Measurements from ENCODE around the gene STX2. TPM values are rescaled to one million over a fixed set of nuclear protein-coding genes. Genes with fewer than 3 reads are reported as not detected.
"Not testable (repeated sequence)": the region's sequence is repeated elsewhere in the genome, so short reads cannot be mapped to it uniquely, and the experiment has no call there.

STX2 gene
- total RNA-seq, 3 donors from 2014 or later = 12.2 to 13.4 (median 12.7) TPM

GRCh38 chr12:130764073-130764472 is 75.0 kb downstream of the STX2 start:
- no peaks in the 10 kb centered on the region for H3K36me3 Mint-ChIP-seq (ENCODE audit: insufficient read depth)
- DNase-seq (no peak), ATAC-seq (no peak)
- H3K4me1 Mint-ChIP-seq (ENCODE audit: low read depth) = no peaks in the 10 kb centered on the region
- H3K4me3 Mint-ChIP-seq = no peak overlapping the region
- no peaks in the 10 kb centered on the region for H3K9me3 Mint-ChIP-seq
- peaks cover 20% of the 10 kb centered on the region for H3K27me3 Mint-ChIP-seq (ENCODE audit: low read depth)

- no peaks in the 10 kb centered on the region for H3K36me3 Mint-ChIP-seq (ENCODE audit: insufficient read depth)
- no peaks in the 10 kb centered on the region for H3K4me1 Mint-ChIP-seq (ENCODE audit: low read depth)
- H3K4me3 Mint-ChIP-seq = peak overlapping the region; percentile 60
- H3K9me3 Mint-ChIP-seq = no peaks in the 10 kb centered on the region
- DNase-seq = no peak
- ATAC-seq = no peak
- H3K27me3 Mint-ChIP-seq (ENCODE audit: low read depth) = peaks cover 11% of the 10 kb centered on the region
Observed at GRCh38 chr12:130762319-130762675, 76.8 kb downstream of the STX2 start.

- no peaks in the 10 kb centered on the region for H3K36me3 Mint-ChIP-seq (ENCODE audit: insufficient read depth)
- H3K9me3 Mint-ChIP-seq = no peaks in the 10 kb centered on the region
- DNase-seq (peak; percentile 51), ATAC-seq (peak; percentile 67 to 80)
- peaks cover 11% of the 10 kb centered on the region for H3K27me3 Mint-ChIP-seq (ENCODE audit: low read depth)
- H3K4me3 Mint-ChIP-seq = peak overlapping the region; percentile 60
- no peaks in the 10 kb centered on the region for H3K4me1 Mint-ChIP-seq (ENCODE audit: low read depth)
Observed at GRCh38 chr12:130761537-130762318, 77.3 kb downstream of the STX2 start.

- H3K36me3 Mint-ChIP-seq (ENCODE audit: insufficient read depth) = no peaks in the 10 kb centered on the region
- ATAC-seq = no peak
- peaks cover 8% of the 10 kb centered on the region for H3K9me3 Mint-ChIP-seq
- H3K4me1 Mint-ChIP-seq (ENCODE audit: low read depth) = peaks cover 6% of the 10 kb centered on the region
- no peak overlapping the region for H3K4me3 Mint-ChIP-seq
- H3K27me3 Mint-ChIP-seq (ENCODE audit: low read depth) = peaks cover 4% of the 10 kb centered on the region
- DNase-seq = no peak
Observed at GRCh38 chr12:130754234-130754901, 84.7 kb downstream of the STX2 start.

- H3K4me3 Mint-ChIP-seq = no peak overlapping the region
- H3K4me1 Mint-ChIP-seq (ENCODE audit: low read depth) = peaks cover 12% of the 10 kb centered on the region
- H3K9me3 Mint-ChIP-seq = peaks cover 8% of the 10 kb centered on the region
- H3K36me3 Mint-ChIP-seq (ENCODE audit: insufficient read depth) = no peaks in the 10 kb centered on the region
- no peak for DNase-seq
- no peak for ATAC-seq
- peaks cover 4% of the 10 kb centered on the region for H3K27me3 Mint-ChIP-seq (ENCODE audit: low read depth)
Observed at GRCh38 chr12:130752692-130753230, 86.3 kb downstream of the STX2 start.

- not testable (repeated sequence) for H3K36me3 Mint-ChIP-seq (ENCODE audit: insufficient read depth); H3K9me3 Mint-ChIP-seq; ATAC-seq; H3K27me3 Mint-ChIP-seq (ENCODE audit: low read depth); H3K4me3 Mint-ChIP-seq; DNase-seq
- peaks cover 13% of the 10 kb centered on the region for H3K4me1 Mint-ChIP-seq (ENCODE audit: low read depth)
Observed at GRCh38 chr12:130752037-130752436, 87.0 kb downstream of the STX2 start.

GRCh38 chr12:130748786-130749185 is 90.3 kb downstream of the STX2 start:
- DNase-seq = no peak
- ATAC-seq = no peak
- H3K36me3 Mint-ChIP-seq (ENCODE audit: insufficient read depth) = no peaks in the 10 kb centered on the region
- no peak overlapping the region for H3K4me3 Mint-ChIP-seq
- H3K4me1 Mint-ChIP-seq (ENCODE audit: low read depth) = peaks cover 7% of the 10 kb centered on the region
- peaks cover 8% of the 10 kb centered on the region for H3K27me3 Mint-ChIP-seq (ENCODE audit: low read depth)
- no peaks in the 10 kb centered on the region for H3K9me3 Mint-ChIP-seq

GRCh38 chr12:130747867-130748740 is 90.9 kb downstream of the STX2 start:
- Mint-ChIP-seq H3K27me3 (ENCODE audit: low read depth) (peaks cover 8% of the 10 kb centered on the region), H3K4me3 (no peak overlapping the region), H3K4me1 (ENCODE audit: low read depth) (peaks cover 7% of the 10 kb centered on the region), H3K36me3 (ENCODE audit: insufficient read depth) (no peaks in the 10 kb centered on the region), H3K9me3 (no peaks in the 10 kb centered on the region)
- peak; percentile 61 for DNase-seq
- peak; percentile 78 to 94 for ATAC-seq

GRCh38 chr12:130746546-130746945 is 92.5 kb downstream of the STX2 start:
- no peak for DNase-seq
- no peak for ATAC-seq
- Mint-ChIP-seq H3K27me3 (ENCODE audit: low read depth) (peaks cover 8% of the 10 kb centered on the region), H3K36me3 (ENCODE audit: insufficient read depth) (no peaks in the 10 kb centered on the region), H3K4me1 (ENCODE audit: low read depth) (peaks cover 7% of the 10 kb centered on the region), H3K4me3 (no peak overlapping the region), H3K9me3 (no peaks in the 10 kb centered on the region)

- peaks cover 7% of the 10 kb centered on the region for H3K4me1 Mint-ChIP-seq (ENCODE audit: low read depth)
- H3K9me3 Mint-ChIP-seq = no peaks in the 10 kb centered on the region
- peaks cover 8% of the 10 kb centered on the region for H3K27me3 Mint-ChIP-seq (ENCODE audit: low read depth)
- H3K4me3 Mint-ChIP-seq = no peak overlapping the region
- H3K36me3 Mint-ChIP-seq (ENCODE audit: insufficient read depth) = no peaks in the 10 kb centered on the region
- DNase-seq (no peak), ATAC-seq (no peak)
Observed at GRCh38 chr12:130745921-130746320, 93.1 kb downstream of the STX2 start.

- Mint-ChIP-seq H3K9me3 (no peaks in the 10 kb centered on the region), H3K36me3 (ENCODE audit: insufficient read depth) (no peaks in the 10 kb centered on the region), H3K4me1 (ENCODE audit: low read depth) (peaks cover 7% of the 10 kb centered on the region), H3K4me3 (no peak overlapping the region), H3K27me3 (ENCODE audit: low read depth) (peaks cover 14% of the 10 kb centered on the region)
- ATAC-seq (no peak), DNase-seq (no peak)
Observed at GRCh38 chr12:130744274-130744673, 94.8 kb downstream of the STX2 start.

- Mint-ChIP-seq H3K36me3 (ENCODE audit: insufficient read depth) (no peaks in the 10 kb centered on the region), H3K4me3 (no peak overlapping the region), H3K27me3 (ENCODE audit: low read depth) (peaks cover 18% of the 10 kb centered on the region), H3K4me1 (ENCODE audit: low read depth) (peaks cover 7% of the 10 kb centered on the region), H3K9me3 (no peaks in the 10 kb centered on the region)
- DNase-seq = no peak
- ATAC-seq = no peak
Observed at GRCh38 chr12:130743606-130744005, 95.4 kb downstream of the STX2 start.

- Mint-ChIP-seq H3K27me3 (ENCODE audit: low read depth) (peaks cover 18% of the 10 kb centered on the region), H3K4me3 (no peak overlapping the region), H3K36me3 (ENCODE audit: insufficient read depth) (no peaks in the 10 kb centered on the region), H3K4me1 (ENCODE audit: low read depth) (peaks cover 6% of the 10 kb centered on the region), H3K9me3 (no peaks in the 10 kb centered on the region)
- ATAC-seq (no peak), DNase-seq (no peak)
Observed at GRCh38 chr12:130743176-130743575, 95.9 kb downstream of the STX2 start.

GRCh38 chr12:130742716-130743115 is 96.3 kb downstream of the STX2 start:
- Mint-ChIP-seq H3K4me3 (no peak overlapping the region), H3K27me3 (ENCODE audit: low read depth) (peaks cover 18% of the 10 kb centered on the region), H3K9me3 (no peaks in the 10 kb centered on the region), H3K4me1 (ENCODE audit: low read depth) (peaks cover 1% of the 10 kb centered on the region), H3K36me3 (ENCODE audit: insufficient read depth) (no peaks in the 10 kb centered on the region)
- ATAC-seq = no peak
- DNase-seq = no peak
